Epithelial cell of esophagus (primary cell): Measurements from ENCODE around the gene KIF26A.

Experiments
- DNase-seq: peaks from one replicate; pipeline ENCODE4 v3.0.0; 2010; ENCODE audit warnings: low read depth
- H3K4me3 ChIP-seq: 2 replicates; pipeline ENCODE4 v1.5.1; 2011; ENCODE audit warnings: mild to moderate bottlenecking, low read length, control low read depth
- CTCF ChIP-seq: IDR thresholded peaks from 2 replicates; pipeline ENCODE4 v1.5.1; 2011; ENCODE audit warnings: low read depth, mild to moderate bottlenecking, low read length, control low read depth, inconsistent platforms; ENCODE audit not compliant: insufficient read depth; ENCODE audit errors: missing control alignments

KIF26A gene

GRCh38 chr14:104157016-104157928 lies 18.9 kb downstream of the KIF26A start:
- no peak for DNase-seq
- no peak overlapping the region for H3K4me3 ChIP-seq

GRCh38 chr14:104158827-104159798 lies 20.7 kb downstream of the KIF26A start:
- no peak for TF ChIP-seq CTCF
- no peak overlapping the region for H3K4me3 ChIP-seq
- DNase-seq = no peak

More at GRCh38 chr14:104157016-104157928, 18.9 kb downstream of the KIF26A start:
- no peak for TF ChIP-seq CTCF

- DNase-seq = no peak
- TF ChIP-seq CTCF = no peak
- H3K4me3 ChIP-seq = no peak overlapping the region
Observed at GRCh38 chr14:104159990-104160389, 21.6 kb downstream of the KIF26A start.

- no peak for TF ChIP-seq CTCF
- no peak for DNase-seq
- H3K4me3 ChIP-seq = no peak overlapping the region
Observed at GRCh38 chr14:104161602-104162367, 23.4 kb downstream of the KIF26A start.

GRCh38 chr14:104162495-104162894 lies 24.1 kb downstream of the KIF26A start:
- H3K4me3 ChIP-seq = no peak overlapping the region
- TF ChIP-seq CTCF = no peak
- DNase-seq = no peak

GRCh38 chr14:104163541-104163940 lies 25.2 kb downstream of the KIF26A start:
- TF ChIP-seq CTCF = no peak
- DNase-seq = no peak
- H3K4me3 ChIP-seq = no peak overlapping the region
